ACC112 (cell line): ENCODE data around the gene SMIM33.
"Not testable (repeated sequence)": the region's sequence is repeated elsewhere in the genome, so short reads cannot be mapped to it uniquely, and the experiment has no call there.

Experiments
- H2AFZ ChIP-seq: fragments of 200-600 bp; sonication (generic); one replicate; pipeline ENCODE4 v1.6.0; 2017; ENCODE audit warnings: antibody characterized with exemption, low read length; ENCODE audit not compliant: unreplicated experiment
- H3K27ac ChIP-seq: fragments of 200-600 bp; sonication (generic); 2 replicates; pipeline ENCODE4 v1.5.1; 2014; ENCODE audit warnings: low read depth, mild to moderate bottlenecking, antibody characterized with exemption, low read length, moderate library complexity
- H3K27me3 ChIP-seq: fragments of 200-600 bp; sonication (generic); 2 replicates; pipeline ENCODE4 v1.6.1; 2014; ENCODE audit warnings: mild to moderate bottlenecking, antibody characterized with exemption, low read length, moderate library complexity, mixed read lengths; ENCODE audit not compliant: insufficient read depth
- H3K36me3 ChIP-seq: fragments of 200-600 bp; sonication (generic); 2 replicates; pipeline ENCODE4 v1.6.1; 2016; ENCODE audit warnings: mild to moderate bottlenecking, antibody characterized with exemption, low read length, moderate library complexity, mixed read lengths; ENCODE audit not compliant: insufficient read depth
- H3K4me1 ChIP-seq: fragments of 200-600 bp; sonication (generic); one replicate; pipeline ENCODE4 v1.6.1; 2016; ENCODE audit warnings: low read length, mixed read lengths; ENCODE audit not compliant: insufficient read depth, unreplicated experiment, control insufficient read depth
- H3K4me3 ChIP-seq: fragments of 200-600 bp; sonication (generic); 2 replicates; pipeline ENCODE4 v1.5.1; 2014; ENCODE audit warnings: mild to moderate bottlenecking, low read depth, low read length
- H3K79me2 ChIP-seq: fragments of 200-600 bp; sonication (generic); one replicate; pipeline ENCODE4 v1.6.0; 2016; ENCODE audit warnings: low read length; ENCODE audit not compliant: control insufficient read depth, unreplicated experiment, insufficient read depth

SMIM33 gene

GRCh38 chr5:139486201-139486600, 15.4 kb downstream of the SMIM33 start:
- no peaks in the 10 kb centered on the region for H3K36me3 ChIP-seq
- H3K27ac ChIP-seq = no peak overlapping the region
- no peak overlapping the region for H3K4me3 ChIP-seq
- no peaks in the 10 kb centered on the region for H3K27me3 ChIP-seq
- H2AFZ ChIP-seq = no peak overlapping the region
- peaks cover 16% of the 10 kb centered on the region for H3K4me1 ChIP-seq
- H3K79me2 ChIP-seq = peaks cover 6% of the 10 kb centered on the region

DNA sequence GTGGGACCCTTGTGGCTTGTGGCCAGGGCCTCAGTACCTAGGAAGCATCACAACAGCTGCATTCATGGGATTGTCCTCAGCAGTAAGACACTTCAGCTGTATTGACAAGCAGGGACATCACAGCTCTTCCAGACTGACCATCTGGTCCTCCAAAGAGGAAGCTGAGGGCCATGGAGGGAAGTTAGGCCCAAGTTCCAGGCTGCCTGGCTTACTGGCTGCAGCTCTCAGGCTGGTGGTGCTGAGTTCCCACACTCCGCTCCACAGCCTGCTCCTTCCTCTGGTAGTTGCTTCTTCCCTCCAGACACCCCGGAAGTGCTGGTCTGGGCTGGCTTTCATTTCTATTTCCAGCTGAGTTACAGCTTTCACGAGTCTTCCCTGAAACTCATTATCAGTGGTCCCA, 17.5 kb downstream of the SMIM33 start:
- Histone ChIP-seq H3K27ac (no peak overlapping the region), H3K36me3 (no peaks in the 10 kb centered on the region), H3K4me3 (no peak overlapping the region), H3K27me3 (no peaks in the 10 kb centered on the region), H3K4me1 (peaks cover 15% of the 10 kb centered on the region), H2AFZ (no peak overlapping the region), H3K79me2 (no peaks in the 10 kb centered on the region)

GRCh38 chr5:139492700-139493192, 21.9 kb downstream of the SMIM33 start:
- no peaks in the 10 kb centered on the region for H3K27me3 ChIP-seq
- H3K4me3 ChIP-seq = peak overlapping the region; percentile 65
- H3K27ac ChIP-seq = peak overlapping the region; percentile 48
- H3K4me1 ChIP-seq = peaks cover 37% of the 10 kb centered on the region
- no peaks in the 10 kb centered on the region for H3K36me3 ChIP-seq
- H3K79me2 ChIP-seq = no peaks in the 10 kb centered on the region
- peak overlapping the region; percentile 88 for H2AFZ ChIP-seq

GRCh38 chr5:139494256-139494655, 23.5 kb downstream of the SMIM33 start:
- peak overlapping the region; percentile 27 for H2AFZ ChIP-seq
- H3K27me3 ChIP-seq = no peaks in the 10 kb centered on the region
- H3K79me2 ChIP-seq = no peaks in the 10 kb centered on the region
- H3K27ac ChIP-seq = peak overlapping the region; percentile 81
- H3K4me1 ChIP-seq = peaks cover 37% of the 10 kb centered on the region
- no peak overlapping the region for H3K4me3 ChIP-seq
- no peaks in the 10 kb centered on the region for H3K36me3 ChIP-seq

GRCh38 chr5:139494832-139495231, 24.0 kb downstream of the SMIM33 start:
- no peak overlapping the region for H3K4me3 ChIP-seq
- no peaks in the 10 kb centered on the region for H3K27me3 ChIP-seq
- peak overlapping the region; percentile 81 for H3K27ac ChIP-seq
- H3K79me2 ChIP-seq = no peaks in the 10 kb centered on the region
- H2AFZ ChIP-seq = peak overlapping the region; percentile 36
- H3K36me3 ChIP-seq = no peaks in the 10 kb centered on the region
- peaks cover 37% of the 10 kb centered on the region for H3K4me1 ChIP-seq

DNA sequence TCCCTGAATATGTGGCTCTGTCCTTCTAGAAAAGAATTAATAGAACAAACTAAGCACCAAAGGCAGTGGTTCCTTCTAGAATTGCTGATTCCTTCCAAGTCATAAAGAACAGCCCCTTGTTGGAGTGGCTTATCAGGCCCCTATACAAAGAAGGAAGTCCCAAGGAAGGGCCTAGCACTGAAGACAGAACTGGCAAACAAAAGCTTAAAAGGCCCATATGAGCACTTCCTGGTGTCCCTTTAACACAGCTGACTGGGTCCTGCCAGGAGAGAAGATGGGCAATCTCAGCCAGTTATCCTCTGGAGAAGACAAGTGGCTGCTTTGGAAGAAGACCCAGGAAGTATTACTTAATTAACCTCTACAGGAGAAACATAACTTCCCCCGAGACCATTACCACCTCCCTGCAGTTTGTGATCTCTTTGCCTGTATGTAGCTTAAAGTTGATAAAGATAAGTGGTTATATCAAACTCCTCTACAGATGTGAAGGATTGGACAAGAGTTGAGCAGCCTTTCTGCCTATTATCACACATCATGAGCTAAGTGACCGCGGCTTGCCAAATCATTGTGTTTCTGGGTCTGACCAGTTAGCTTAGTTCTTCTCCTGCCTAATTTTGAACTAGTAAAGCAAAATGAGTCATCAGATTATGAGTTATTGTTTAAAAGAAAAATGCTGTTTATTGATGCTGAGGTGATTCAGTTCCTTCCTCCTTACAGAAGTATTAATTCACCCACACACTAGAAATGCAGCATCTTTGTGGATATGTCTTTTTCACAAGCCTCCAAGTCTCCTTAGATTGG, 25.0 kb downstream of the SMIM33 start:
- Histone ChIP-seq H3K27ac (peak overlapping the region; percentile 81), H3K4me3 (no peak overlapping the region), H3K27me3 (no peaks in the 10 kb centered on the region), H3K4me1 (peaks cover 37% of the 10 kb centered on the region), H3K79me2 (no peaks in the 10 kb centered on the region), H3K36me3 (no peaks in the 10 kb centered on the region), H2AFZ (peak overlapping the region; percentile 75)

GRCh38 chr5:139501381-139501780, 30.6 kb downstream of the SMIM33 start:
- no peak overlapping the region for H3K4me3 ChIP-seq

DNA sequence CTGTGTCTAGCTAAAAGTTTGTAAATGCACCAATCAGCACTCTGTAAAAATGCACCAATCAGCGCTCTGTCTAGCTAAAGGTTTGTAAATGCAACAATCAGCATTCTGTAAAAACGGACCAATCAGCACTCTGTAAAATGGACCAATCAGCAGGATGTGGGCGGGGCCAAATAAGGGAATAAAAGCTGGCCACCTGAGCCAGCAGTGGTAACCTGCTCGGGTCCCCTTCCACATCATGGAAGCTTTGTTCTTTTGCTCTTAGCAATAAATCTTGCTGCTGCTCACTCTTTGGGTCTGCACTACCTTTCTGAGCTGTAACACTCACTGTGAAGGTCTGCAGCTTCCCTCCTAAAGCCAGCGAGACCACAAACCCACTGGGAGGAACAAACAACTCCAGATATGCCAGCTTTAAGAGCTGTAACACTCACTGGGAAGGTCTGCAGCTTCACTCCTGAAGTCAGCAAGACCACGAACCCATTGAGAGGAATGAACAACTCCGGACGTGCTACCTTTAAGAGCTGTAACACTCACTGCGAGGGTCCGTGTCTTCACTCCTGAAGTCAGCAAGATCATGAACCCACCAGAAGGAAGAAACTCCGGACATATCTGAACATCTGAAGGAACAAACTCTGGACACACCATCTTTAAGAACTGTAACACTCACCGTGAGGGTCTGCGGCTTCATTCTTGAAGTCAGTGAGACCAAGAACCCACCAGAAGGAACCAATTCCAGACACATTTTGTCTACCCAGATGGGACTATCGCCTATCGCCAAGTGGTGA, 32.4 kb downstream of the SMIM33 start:
- H3K4me1 ChIP-seq, H2AFZ ChIP-seq, H3K27me3 ChIP-seq, H3K79me2 ChIP-seq, H3K27ac ChIP-seq, H3K4me3 ChIP-seq, H3K36me3 ChIP-seq: not testable (repeated sequence)

More at GRCh38 chr5:139501381-139501780, 30.6 kb downstream of the SMIM33 start:
- Histone ChIP-seq H3K79me2 (no peaks in the 10 kb centered on the region), H3K27ac (no peak overlapping the region), H3K36me3 (no peaks in the 10 kb centered on the region), H3K27me3 (no peaks in the 10 kb centered on the region), H2AFZ (no peak overlapping the region), H3K4me1 (peaks cover 3% of the 10 kb centered on the region)

GRCh38 chr5:139503879-139504278, 33.1 kb downstream of the SMIM33 start:
- H2AFZ ChIP-seq, H3K27ac ChIP-seq, H3K4me3 ChIP-seq, H3K79me2 ChIP-seq, H3K36me3 ChIP-seq, H3K27me3 ChIP-seq, H3K4me1 ChIP-seq: not testable (repeated sequence)

DNA sequence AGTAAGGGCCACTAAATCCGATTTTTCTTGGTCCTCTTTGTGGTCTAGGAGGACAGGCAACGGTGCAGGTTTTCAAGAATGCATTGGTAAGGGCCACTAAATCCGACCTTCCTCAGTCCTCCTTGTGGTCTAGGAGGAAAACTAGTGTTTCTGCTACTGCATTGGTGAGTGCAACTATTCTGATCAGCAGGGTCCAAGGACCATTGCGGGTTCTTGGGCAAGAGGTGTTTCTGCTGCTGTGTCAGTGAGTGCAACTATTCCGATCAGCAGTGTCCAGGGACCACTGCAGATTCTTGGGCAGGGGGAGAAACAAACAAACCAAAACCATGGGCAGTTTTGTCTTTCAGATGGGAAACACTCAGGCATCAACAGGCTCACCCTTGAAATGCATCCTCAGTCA, 33.9 kb downstream of the SMIM33 start:
- not testable (repeated sequence) for H3K4me3 ChIP-seq, H3K27ac ChIP-seq, H3K27me3 ChIP-seq, H3K4me1 ChIP-seq, H2AFZ ChIP-seq, H3K36me3 ChIP-seq, H3K79me2 ChIP-seq
